ENCODE results near the gene CPLX1. TPM values are rescaled to one million over a fixed set of nuclear protein-coding genes. Genes with fewer than 3 reads are reported as not detected.

The CPLX1 gene
- total RNA-seq, 2 donors from 2014 or later = 0.85 to 1.2 TPM

GRCh38 chr4:763922-764321 is 62.0 kb downstream of the CPLX1 start:
- Histone ChIP-seq H3K27ac (no peak overlapping the region), H3K4me3 (no peak overlapping the region), H3K9me3 (peaks cover 78% of the 10 kb centered on the region), H3K27me3 (replicated peaks; ENCODE audit: insufficient read depth) (no peaks in the 10 kb centered on the region), H3K36me3 (peaks cover 78% of the 10 kb centered on the region), H3K4me1 (ENCODE audit: control insufficient read depth in 1 of 2, low read depth in 2 of 2) (no peaks in the 10 kb centered on the region)
- ATAC-seq (ENCODE audit: insufficient number of reproducible peaks, low FRiP score, low read depth) (no peak), DNase-seq (ENCODE audit: low spot score) (no peak)
- TF ChIP-seq, protein P1, sequence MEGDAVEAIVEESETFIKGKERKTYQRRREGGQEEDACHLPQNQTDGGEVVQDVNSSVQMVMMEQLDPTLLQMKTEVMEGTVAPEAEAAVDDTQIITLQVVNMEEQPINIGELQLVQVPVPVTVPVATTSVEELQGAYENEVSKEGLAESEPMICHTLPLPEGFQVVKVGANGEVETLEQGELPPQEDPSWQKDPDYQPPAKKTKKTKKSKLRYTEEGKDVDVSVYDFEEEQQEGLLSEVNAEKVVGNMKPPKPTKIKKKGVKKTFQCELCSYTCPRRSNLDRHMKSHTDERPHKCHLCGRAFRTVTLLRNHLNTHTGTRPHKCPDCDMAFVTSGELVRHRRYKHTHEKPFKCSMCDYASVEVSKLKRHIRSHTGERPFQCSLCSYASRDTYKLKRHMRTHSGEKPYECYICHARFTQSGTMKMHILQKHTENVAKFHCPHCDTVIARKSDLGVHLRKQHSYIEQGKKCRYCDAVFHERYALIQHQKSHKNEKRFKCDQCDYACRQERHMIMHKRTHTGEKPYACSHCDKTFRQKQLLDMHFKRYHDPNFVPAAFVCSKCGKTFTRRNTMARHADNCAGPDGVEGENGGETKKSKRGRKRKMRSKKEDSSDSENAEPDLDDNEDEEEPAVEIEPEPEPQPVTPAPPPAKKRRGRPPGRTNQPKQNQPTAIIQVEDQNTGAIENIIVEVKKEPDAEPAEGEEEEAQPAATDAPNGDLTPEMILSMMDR (IDR thresholded peaks at IDR 0.05) = no peak

- Histone ChIP-seq H3K4me1 (ENCODE audit: control insufficient read depth in 1 of 2, low read depth in 2 of 2) (no peaks in the 10 kb centered on the region), H3K36me3 (peaks cover 73% of the 10 kb centered on the region), H3K27me3 (replicated peaks; ENCODE audit: insufficient read depth) (no peaks in the 10 kb centered on the region), H3K9me3 (peaks cover 72% of the 10 kb centered on the region), H3K27ac (no peak overlapping the region), H3K4me3 (no peak overlapping the region)
- DNase-seq (ENCODE audit: low spot score) (no peak), ATAC-seq (ENCODE audit: insufficient number of reproducible peaks, low FRiP score, low read depth) (no peak)
- TF ChIP-seq, protein P1 (IDR thresholded peaks at IDR 0.05) = no peak
These were observed 62.6 kb downstream of the CPLX1 start for GRCh38 chr4:763191-763810.

GRCh38 chr4:762211-763190 is 63.4 kb downstream of the CPLX1 start:
- Histone ChIP-seq H3K27me3 (replicated peaks; ENCODE audit: insufficient read depth) (no peaks in the 10 kb centered on the region), H3K4me1 (ENCODE audit: control insufficient read depth in 1 of 2, low read depth in 2 of 2) (no peaks in the 10 kb centered on the region), H3K4me3 (no peak overlapping the region), H3K27ac (no peak overlapping the region), H3K9me3 (peaks cover 74% of the 10 kb centered on the region), H3K36me3 (peaks cover 65% of the 10 kb centered on the region)
- ATAC-seq (ENCODE audit: insufficient number of reproducible peaks, low FRiP score, low read depth) = no peak
- TF ChIP-seq, protein P1 (IDR thresholded peaks at IDR 0.05) = no peak
- DNase-seq (ENCODE audit: low spot score) = no peak

DNA sequence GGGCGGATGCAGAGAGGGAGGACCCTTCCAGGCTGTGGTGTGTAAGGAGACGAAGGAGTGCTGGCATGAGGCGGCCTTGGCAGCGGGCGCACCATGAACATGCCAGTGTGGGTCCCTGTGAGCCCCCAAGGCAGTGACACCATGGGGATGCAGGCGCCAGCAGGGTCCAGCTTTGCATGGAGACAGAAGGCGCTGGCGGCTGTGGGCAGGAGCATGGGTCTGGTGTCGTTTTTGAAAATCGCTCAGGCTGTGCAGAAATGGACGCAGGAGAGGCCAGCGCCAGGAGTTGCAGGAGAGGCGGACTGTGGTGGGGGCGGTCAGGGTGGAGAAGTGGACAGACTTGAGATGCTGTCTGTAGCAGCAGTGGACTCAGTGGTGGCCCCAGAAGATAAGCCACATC is 64.2 kb downstream of the CPLX1 start:
- Histone ChIP-seq H3K9me3 (peaks cover 70% of the 10 kb centered on the region), H3K36me3 (peaks cover 62% of the 10 kb centered on the region), H3K27ac (no peak overlapping the region), H3K27me3 (replicated peaks; ENCODE audit: insufficient read depth) (no peaks in the 10 kb centered on the region), H3K4me1 (ENCODE audit: control insufficient read depth in 1 of 2, low read depth in 2 of 2) (no peaks in the 10 kb centered on the region), H3K4me3 (no peak overlapping the region)
- ATAC-seq (ENCODE audit: insufficient number of reproducible peaks, low FRiP score, low read depth) (no peak), DNase-seq (ENCODE audit: low spot score) (no peak)
- TF ChIP-seq, protein P1 (IDR thresholded peaks at IDR 0.05) = no peak

DNA sequence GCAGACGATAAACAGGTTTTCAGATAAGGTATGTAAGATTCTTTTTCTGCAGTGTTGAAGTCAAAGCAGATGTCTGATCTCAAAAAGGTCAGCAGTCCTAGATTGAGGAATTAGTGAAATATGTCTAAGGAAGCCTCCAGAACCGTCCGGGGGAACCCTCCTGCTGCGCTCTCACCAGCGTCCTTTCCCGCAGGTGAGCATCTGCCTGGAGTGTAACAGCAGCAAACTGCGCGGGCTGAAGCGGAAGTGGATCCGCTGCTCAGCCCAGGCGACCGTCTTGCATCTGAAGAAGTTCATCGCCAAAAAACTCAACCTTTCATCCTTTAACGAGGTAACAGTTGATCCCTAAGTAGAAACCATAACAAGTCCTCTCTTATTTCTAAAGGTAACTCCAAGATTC is 64.8 kb downstream of the CPLX1 start:
- H3K36me3 ChIP-seq = peaks cover 55% of the 10 kb centered on the region
- H3K9me3 ChIP-seq = peaks cover 63% of the 10 kb centered on the region
- H3K4me1 ChIP-seq (ENCODE audit: control insufficient read depth in 1 of 2, low read depth in 2 of 2) = no peaks in the 10 kb centered on the region
- ATAC-seq (ENCODE audit: insufficient number of reproducible peaks, low FRiP score, low read depth) (no peak), DNase-seq (ENCODE audit: low spot score) (no peak)
- H3K4me3 ChIP-seq = no peak overlapping the region
- no peak overlapping the region for H3K27ac ChIP-seq
- no peaks in the 10 kb centered on the region for H3K27me3 ChIP-seq (replicated peaks; ENCODE audit: insufficient read depth)
- TF ChIP-seq, protein P1 (IDR thresholded peaks at IDR 0.05) = no peak
